GM12872 (cell line): ENCODE measurements around the gene DGCR6.

ENCODE experiments used
- TF ChIP-seq, protein P1 (sequence below): IDR thresholded peaks from 3 replicates; pipeline ENCODE4 v1.5.1; 2011; ENCODE audit warnings: low read depth, mild to moderate bottlenecking, low read length, moderate library complexity; ENCODE audit not compliant: insufficient read depth

DGCR6 gene

DNA sequence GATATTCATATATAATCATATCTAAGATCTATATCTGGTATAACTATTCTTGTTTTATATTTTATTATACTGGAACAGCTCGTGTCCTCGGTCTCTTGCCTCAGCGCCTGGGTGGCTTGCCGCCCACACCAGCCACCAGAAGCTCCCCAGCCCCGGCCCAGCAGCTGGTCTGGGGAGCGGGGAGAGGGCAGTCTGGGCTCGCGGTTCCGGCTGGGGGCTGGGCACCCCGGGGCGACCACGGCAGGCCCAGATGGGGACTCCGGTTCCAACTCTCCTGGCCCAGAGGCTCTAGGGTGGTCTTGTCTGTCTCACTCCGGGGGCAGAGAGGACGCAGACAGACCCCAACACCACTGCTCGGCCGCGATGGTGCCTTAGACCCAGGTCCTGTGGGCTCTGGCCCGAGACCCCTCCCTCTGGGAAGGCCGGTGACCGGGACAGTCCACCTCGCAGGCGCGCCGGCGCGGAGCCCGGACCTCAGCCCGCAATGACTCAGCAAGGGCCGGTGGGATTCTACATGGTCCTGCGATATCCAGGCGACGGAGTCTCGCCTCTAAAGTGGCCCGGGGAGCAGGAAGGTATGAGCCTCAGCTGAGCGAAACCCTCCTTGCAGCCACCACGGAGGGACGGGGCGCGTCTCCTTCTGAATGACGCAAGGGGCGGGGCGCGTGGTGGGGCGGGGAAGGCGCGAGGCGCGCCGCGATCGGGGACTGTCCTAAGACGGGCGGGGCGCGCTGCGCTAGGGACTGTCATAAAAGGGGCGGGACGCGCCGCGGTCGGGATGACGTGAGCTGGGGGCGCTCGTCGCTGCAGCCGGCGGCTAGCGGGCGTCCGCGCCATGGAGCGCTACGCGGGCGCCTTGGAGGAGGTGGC, at the start of gene DGCR6:
Gene DGCR6 (plus strand): TSS at position 781 of the 870 bp plus-strand sequence. CDS start 55 bp downstream, at position 836.
- TF ChIP-seq, protein P1, sequence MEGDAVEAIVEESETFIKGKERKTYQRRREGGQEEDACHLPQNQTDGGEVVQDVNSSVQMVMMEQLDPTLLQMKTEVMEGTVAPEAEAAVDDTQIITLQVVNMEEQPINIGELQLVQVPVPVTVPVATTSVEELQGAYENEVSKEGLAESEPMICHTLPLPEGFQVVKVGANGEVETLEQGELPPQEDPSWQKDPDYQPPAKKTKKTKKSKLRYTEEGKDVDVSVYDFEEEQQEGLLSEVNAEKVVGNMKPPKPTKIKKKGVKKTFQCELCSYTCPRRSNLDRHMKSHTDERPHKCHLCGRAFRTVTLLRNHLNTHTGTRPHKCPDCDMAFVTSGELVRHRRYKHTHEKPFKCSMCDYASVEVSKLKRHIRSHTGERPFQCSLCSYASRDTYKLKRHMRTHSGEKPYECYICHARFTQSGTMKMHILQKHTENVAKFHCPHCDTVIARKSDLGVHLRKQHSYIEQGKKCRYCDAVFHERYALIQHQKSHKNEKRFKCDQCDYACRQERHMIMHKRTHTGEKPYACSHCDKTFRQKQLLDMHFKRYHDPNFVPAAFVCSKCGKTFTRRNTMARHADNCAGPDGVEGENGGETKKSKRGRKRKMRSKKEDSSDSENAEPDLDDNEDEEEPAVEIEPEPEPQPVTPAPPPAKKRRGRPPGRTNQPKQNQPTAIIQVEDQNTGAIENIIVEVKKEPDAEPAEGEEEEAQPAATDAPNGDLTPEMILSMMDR = no peak

DNA sequence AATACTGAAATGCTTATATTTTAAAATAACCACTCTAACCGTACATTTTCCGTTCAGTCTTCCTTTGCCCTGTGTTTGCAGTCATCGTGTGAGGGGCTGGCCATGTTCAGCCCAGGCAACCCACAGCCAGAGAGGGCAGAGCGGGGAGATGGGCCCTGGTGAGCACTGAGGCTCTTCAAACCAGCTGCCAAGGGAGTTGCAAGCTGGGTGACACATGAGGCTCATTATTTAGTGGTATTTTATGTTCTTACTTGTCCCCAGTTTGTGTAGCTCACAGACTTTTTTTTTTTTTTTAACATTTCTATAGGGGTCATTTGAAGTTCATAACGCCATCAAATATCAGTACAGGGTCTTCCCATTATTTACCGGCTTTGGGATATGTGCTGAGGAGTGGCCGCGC, 18.0 kb upstream of the DGCR6 start:
- TF ChIP-seq, protein P1 = no peak

DNA sequence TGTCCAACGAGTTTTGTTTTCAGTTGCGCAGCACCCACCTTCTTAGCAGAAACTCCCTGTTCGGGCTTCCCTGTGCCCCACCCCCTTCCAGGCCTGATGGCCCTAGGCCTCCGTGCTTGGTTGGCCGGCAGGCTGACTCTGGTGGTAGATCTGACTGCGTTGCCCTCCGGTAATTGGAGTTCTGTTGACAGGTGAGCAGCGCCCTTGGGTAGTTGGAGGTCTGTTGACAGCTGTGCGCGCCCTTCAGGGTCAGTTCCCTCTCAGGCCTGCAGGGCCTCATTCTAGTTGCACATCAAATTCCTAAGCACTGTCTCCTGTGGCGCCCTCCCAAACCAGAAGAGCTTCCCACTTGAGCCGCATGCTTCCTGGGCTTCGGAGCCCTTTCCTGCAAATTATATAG, 776 bp downstream of the DGCR6 start:
- TF ChIP-seq, protein P1 = no peak

DNA sequence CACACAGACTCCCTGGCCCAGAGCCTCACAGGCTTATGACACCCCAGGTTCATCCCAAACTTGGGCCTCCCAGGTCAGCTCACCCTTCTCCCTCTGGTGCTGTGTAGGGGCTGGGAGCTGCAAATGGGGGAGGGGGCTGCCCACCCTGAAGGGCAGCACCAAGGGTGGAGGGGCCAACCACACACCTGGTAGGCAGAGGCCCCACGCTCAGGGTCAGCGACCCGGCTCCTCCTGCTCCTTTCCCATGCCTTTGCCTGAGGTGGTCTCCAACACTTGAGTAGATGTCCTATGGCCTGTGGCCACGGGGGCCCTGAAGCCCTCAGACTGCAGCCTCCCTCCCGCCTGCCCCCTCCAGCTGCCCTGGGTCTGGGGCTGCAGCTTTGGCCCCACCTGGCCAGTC, 3.4 kb downstream of the DGCR6 start:
- TF ChIP-seq, protein P1 = no peak

DNA sequence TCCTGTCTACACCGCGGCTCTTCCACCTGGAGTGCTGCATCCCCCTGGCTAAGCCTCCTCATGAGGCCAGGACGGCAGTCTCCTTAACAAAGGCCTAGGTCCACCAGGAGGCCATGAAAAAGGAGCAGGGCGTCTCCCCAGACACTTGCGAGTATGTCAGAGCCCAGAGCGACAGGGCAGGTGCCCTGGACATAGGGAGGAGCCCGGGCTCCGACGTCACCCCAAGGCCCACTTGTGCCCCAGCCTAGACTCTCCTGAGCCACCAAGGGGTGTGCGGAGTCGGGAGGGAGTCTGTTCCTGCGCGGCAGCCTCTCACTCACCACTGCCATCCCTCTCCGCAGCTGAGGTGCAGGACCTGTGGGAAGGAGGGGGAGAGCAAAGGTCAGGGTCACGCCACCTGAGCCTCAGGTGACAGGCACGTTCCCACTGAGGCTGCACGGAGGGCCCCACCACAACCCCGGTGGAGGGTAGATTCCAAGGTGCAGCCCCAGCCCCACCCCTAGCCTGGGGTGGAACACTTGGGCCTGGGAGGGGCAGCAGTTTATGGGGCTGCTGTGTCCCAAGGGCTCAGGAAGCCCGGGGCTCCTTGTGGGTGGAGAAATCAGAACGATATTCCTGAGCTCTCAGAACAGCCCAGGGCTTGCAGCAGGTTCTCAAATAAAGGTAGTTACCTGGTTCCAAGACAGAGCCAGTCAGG, 19.4 kb downstream of the DGCR6 start:
- TF ChIP-seq, protein P1 = no peak

DNA sequence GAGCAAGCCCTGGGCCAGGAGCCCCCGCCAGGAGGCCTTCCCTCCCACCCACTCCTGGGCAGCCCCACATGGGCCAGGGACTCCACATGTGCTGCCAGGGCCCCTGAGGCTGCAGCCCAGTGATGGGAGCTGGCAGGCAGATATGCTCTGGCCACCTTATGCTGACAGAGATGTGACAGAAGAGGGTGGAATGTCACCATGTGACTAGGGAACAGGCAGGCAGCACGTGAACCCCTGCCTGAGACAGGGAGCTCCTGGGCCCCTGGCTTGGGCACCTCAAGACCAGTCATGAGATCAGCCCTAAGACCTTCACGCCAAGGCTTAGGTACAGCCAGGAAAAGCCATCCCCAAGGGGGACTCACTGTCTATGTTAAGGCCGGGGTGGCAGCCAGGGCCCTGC, 20.9 kb downstream of the DGCR6 start:
- TF ChIP-seq, protein P1 = no peak

DNA sequence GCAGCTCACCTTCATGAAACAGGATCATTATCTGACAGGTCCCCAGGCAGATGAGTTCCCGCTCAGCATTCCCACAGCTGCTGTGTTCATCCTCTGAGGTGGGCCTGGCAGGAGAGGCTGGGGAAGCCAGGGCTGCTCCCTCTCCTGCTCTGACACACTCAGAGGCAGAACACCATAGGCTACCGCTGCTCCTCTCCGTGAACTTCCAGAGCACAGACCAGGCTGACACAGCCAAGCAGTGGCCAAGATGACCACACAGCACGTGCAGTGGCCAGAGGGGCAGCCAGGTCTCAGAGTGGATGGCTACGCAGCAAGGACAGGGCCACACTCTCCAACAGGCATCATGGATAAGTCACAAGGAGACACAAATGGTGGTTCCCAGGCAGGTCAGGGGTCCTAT, 21.5 kb downstream of the DGCR6 start:
- TF ChIP-seq, protein P1 = no peak
